H1 (cell line): Measurements from ENCODE around the gene FTSJ3. TPM values are rescaled to one million over a fixed set of nuclear protein-coding genes. Genes with fewer than 3 reads are reported as not detected.
A peak's percentile ranks its signal among the peaks of the same experiment; 100 is the strongest.

Experiments used
- BACH1 ChIP-seq: IDR thresholded peaks from 2 replicates; pipeline ENCODE4 v1.6.1; 2012; ENCODE audit warnings: low read length, improper control_type of control experiment
- BCL11A ChIP-seq, 2 experiments: IDR thresholded peaks; one replicate each; pipeline ENCODE4 v1.6.1; 2011; ENCODE audit warnings: low read depth in 2 of 2, low read length in 2 of 2, mild to moderate bottlenecking in 2 of 2
- BRCA1 ChIP-seq: IDR thresholded peaks from 2 replicates; pipeline ENCODE4 v1.6.1; 2012; ENCODE audit warnings: low read depth, low read length, improper control_type of control experiment
- CBX8 ChIP-seq: fragments of 300-800, 300-1000 bp; sonication (generic); IDR thresholded peaks from 2 replicates; pipeline ENCODE4 v1.7.1; 2016; ENCODE audit warnings: low read depth, low read length, borderline replicate concordance
- EGR1 ChIP-seq: IDR thresholded peaks from 2 replicates; pipeline ENCODE4 v1.6.1; 2011; ENCODE audit warnings: low read depth, low read length, borderline replicate concordance
- EP300 ChIP-seq, 2 experiments: IDR thresholded peaks; 1 replicate in 1 of 2; 2 replicates in 1 of 2; pipeline ENCODE4 v1.6.1; 2011 to 2012; ENCODE audit warnings: low read depth in 2 of 2, low read length in 2 of 2, mild to moderate bottlenecking in 2 of 2, borderline replicate concordance in 1 of 2, inconsistent platforms in 1 of 2, moderate library complexity in 1 of 2
- HDAC2 ChIP-seq, 2 experiments: fragments of 300-600 bp in 1 of 2; sonication (generic) in 1 of 2; IDR thresholded peaks; 2 replicates each; pipeline ENCODE4 v1.6.1; 2011 to 2012; ENCODE audit warnings: low read depth in 2 of 2, low read length in 2 of 2, mild to moderate bottlenecking in 2 of 2, moderate library complexity in 2 of 2, borderline replicate concordance in 1 of 2, inconsistent platforms in 1 of 2
- JUND ChIP-seq: IDR thresholded peaks from 2 replicates; pipeline ENCODE4 v1.6.1; 2011; ENCODE audit warnings: mild to moderate bottlenecking, improper control_type of control experiment, low read length
- NANOG ChIP-seq: IDR thresholded peaks from 2 replicates; pipeline ENCODE4 v1.6.1; 2011; ENCODE audit warnings: low read length, low read depth, mild to moderate bottlenecking, inconsistent platforms; ENCODE audit not compliant: insufficient read depth, poor library complexity, severe bottlenecking
- POLR2A ChIP-seq, 2 experiments: IDR thresholded peaks; 1 replicate in 1 of 2; 2 replicates in 1 of 2; pipeline ENCODE4 v1.6.1; 2011; ENCODE audit warnings: low read depth in 2 of 2, low read length in 2 of 2, mild to moderate bottlenecking in 2 of 2; ENCODE audit errors: control extremely low read depth in 1 of 2
- RFX5 ChIP-seq: IDR thresholded peaks from 2 replicates; pipeline ENCODE4 v1.6.1; 2011; ENCODE audit warnings: low read depth, low read length, improper control_type of control experiment, borderline replicate concordance
- SIX5 ChIP-seq: IDR thresholded peaks from 2 replicates; pipeline ENCODE4 v1.6.1; 2011; ENCODE audit warnings: mild to moderate bottlenecking, low read depth, low read length
- SUZ12 ChIP-seq: fragments of 200-600 bp; sonication (generic); IDR thresholded peaks from 2 replicates; pipeline ENCODE4 v1.6.1; 2012; ENCODE audit warnings: mild to moderate bottlenecking, inconsistent platforms, low read length, moderate library complexity, mixed read lengths
- polyA plus RNA-seq, 7 experiments: library from polyadenylated mRNA; depleted of rRNA in 3 of 7; stranded (reverse) in 5 of 7; unstranded in 2 of 7; fragments of >200 nt in 5 of 7; fragments of 200-250 nt in 2 of 7; gene quantifications; 1 replicate in 5 of 7; 2 replicates in 1 of 7; 4 replicates in 1 of 7; pipeline versions ENCODE4 v1.2.1 to v1.2.3, GENCODE V29; 2011 to 2013; ENCODE audit warnings: missing spikeins in 2 of 7, mixed read lengths in 2 of 7
- total RNA-seq: library from RNA; stranded (reverse); fragmentation: NEBNext Ultra II Directional; extraction: Animal tissue kit (Norgen Biotek cat#: 25700); gene quantifications from 2 replicates; pipeline ENCODE4 v1.2.1, GENCODE V29; 2021
- TF ChIP-seq, protein P1 (sequence below): IDR thresholded peaks from 2 replicates; pipeline ENCODE4 v1.6.1; 2012; ENCODE audit warnings: inconsistent platforms
- TF ChIP-seq, protein P2 (sequence below): IDR thresholded peaks from 2 replicates; pipeline ENCODE4 v1.6.1; 2012; ENCODE audit warnings: low read length, inconsistent platforms
- TF ChIP-seq, protein P3 (sequence below), 3 experiments: IDR thresholded peaks; 1 replicate in 2 of 3; 2 replicates in 1 of 3; pipeline versions ENCODE4 v1.5.1 to v1.6.1; 2011; ENCODE audit warnings: low read length in 3 of 3, mild to moderate bottlenecking in 3 of 3, inconsistent platforms in 2 of 3, low read depth in 1 of 3, moderate library complexity in 1 of 3; ENCODE audit not compliant: insufficient read depth in 1 of 3; ENCODE audit errors: control extremely low read depth in 1 of 3
- TF ChIP-seq, protein P4 (sequence below): IDR thresholded peaks from 2 replicates; pipeline ENCODE4 v1.6.1; 2011; ENCODE audit warnings: low read depth, mild to moderate bottlenecking, low read length; ENCODE audit not compliant: insufficient read depth

The FTSJ3 gene
- total and polyA plus RNA-seq, 2 of the 8 experiments (the other 6 are each of a cell fraction or from before 2014, with no cell fraction given) = 42.7 to 77.2 TPM

DNA sequence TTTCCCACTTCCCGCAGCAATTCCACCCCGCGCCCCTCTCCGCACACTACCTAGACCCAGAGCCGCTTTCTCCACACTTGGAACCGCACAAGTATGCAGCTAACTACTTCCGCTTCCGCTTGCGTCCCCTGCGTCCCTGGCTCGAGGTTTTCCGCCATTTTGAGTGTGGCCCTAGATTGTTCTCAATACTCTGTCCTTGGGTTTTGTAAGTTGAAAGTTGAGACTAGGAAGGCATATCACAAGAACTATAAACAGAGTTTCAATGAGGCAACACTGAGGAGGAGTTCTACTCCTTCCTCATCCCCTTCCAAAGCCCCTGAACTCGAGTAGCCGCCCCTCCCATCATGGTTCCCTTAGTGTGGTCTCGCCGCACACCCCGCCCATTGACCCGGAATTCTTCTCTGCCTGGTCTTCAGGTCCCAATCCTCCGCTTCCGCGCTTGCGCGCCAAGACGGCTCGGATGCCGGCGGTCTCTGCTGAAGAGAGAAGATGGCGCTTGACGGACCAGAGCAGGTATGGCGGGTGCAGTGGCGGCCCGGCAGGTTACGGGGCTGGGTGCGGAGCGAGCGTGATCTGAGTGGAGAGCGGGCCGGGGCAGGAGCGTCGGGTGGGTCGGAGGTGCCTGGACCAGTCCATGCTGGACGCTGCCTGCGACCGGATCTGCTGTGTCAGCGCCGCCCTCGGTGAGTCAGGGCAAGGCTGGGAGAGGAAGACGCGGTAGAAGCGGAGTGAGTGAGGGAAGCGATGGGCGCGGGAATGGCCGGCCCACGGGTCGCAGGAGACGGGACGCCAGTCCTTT lies at the start of gene FTSJ3, which contains the start of gene PSMC5 (continued):
- TF ChIP-seq, protein P1, sequence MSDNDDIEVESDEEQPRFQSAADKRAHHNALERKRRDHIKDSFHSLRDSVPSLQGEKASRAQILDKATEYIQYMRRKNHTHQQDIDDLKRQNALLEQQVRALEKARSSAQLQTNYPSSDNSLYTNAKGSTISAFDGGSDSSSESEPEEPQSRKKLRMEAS = peak; percentile 56
- TF ChIP-seq, protein P2, sequence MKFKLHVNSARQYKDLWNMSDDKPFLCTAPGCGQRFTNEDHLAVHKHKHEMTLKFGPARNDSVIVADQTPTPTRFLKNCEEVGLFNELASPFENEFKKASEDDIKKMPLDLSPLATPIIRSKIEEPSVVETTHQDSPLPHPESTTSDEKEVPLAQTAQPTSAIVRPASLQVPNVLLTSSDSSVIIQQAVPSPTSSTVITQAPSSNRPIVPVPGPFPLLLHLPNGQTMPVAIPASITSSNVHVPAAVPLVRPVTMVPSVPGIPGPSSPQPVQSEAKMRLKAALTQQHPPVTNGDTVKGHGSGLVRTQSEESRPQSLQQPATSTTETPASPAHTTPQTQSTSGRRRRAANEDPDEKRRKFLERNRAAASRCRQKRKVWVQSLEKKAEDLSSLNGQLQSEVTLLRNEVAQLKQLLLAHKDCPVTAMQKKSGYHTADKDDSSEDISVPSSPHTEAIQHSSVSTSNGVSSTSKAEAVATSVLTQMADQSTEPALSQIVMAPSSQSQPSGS = peak; percentile 48; the same call in 1 of the 2 replicates
- TF ChIP-seq POLR2A (IDR thresholded peaks at IDR 0.05; ENCODE audit: control extremely low read depth in 1 of 2, low read depth in 2 of 2, low read length in 2 of 2) = peak; percentile 87 to 89
- TF ChIP-seq, protein P3, sequence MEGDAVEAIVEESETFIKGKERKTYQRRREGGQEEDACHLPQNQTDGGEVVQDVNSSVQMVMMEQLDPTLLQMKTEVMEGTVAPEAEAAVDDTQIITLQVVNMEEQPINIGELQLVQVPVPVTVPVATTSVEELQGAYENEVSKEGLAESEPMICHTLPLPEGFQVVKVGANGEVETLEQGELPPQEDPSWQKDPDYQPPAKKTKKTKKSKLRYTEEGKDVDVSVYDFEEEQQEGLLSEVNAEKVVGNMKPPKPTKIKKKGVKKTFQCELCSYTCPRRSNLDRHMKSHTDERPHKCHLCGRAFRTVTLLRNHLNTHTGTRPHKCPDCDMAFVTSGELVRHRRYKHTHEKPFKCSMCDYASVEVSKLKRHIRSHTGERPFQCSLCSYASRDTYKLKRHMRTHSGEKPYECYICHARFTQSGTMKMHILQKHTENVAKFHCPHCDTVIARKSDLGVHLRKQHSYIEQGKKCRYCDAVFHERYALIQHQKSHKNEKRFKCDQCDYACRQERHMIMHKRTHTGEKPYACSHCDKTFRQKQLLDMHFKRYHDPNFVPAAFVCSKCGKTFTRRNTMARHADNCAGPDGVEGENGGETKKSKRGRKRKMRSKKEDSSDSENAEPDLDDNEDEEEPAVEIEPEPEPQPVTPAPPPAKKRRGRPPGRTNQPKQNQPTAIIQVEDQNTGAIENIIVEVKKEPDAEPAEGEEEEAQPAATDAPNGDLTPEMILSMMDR (IDR thresholded peaks at IDR 0.05; ENCODE audit: control extremely low read depth in 1 of 3, insufficient read depth in 1 of 3, low read depth in 1 of 3, low read length in 3 of 3) = peak; percentile 46 to 70 (median 67)
- no peak for TF ChIP-seq RFX5
- TF ChIP-seq SUZ12 = no peak
- peak; percentile 65; the same call in 1 of the 2 replicates for TF ChIP-seq EGR1
- TF ChIP-seq BACH1 = peak; percentile 80; the same call in 1 of the 2 replicates
- TF ChIP-seq JUND = no peak
- TF ChIP-seq HDAC2 (IDR thresholded peaks at IDR 0.05; ENCODE audit: borderline replicate concordance in 1 of 2, low read depth in 2 of 2, low read length in 2 of 2) = 0 out of 4 replicates have a peak, but pooled peaks have one; percentile 22 to 37
- no peak for TF ChIP-seq NANOG
- TF ChIP-seq CBX8 = no peak
- 0 out of 3 replicates have a peak, but pooled peaks of 1 of the 2 experiments have one; percentile 1 for TF ChIP-seq EP300 (IDR thresholded peaks at IDR 0.05; ENCODE audit: borderline replicate concordance in 1 of 2, low read depth in 2 of 2, low read length in 2 of 2)
- TF ChIP-seq, protein P4, sequence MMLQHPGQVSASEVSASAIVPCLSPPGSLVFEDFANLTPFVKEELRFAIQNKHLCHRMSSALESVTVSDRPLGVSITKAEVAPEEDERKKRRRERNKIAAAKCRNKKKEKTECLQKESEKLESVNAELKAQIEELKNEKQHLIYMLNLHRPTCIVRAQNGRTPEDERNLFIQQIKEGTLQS = no peak
- TF ChIP-seq BRCA1 = no peak
- no peak for TF ChIP-seq BCL11A (IDR thresholded peaks at IDR 0.05; ENCODE audit: low read depth in 2 of 2, low read length in 2 of 2)
- TF ChIP-seq SIX5 = peak; percentile 62
